IMR-90 (cell line): ENCODE data around the gene STING1. TPM values are rescaled to one million over a fixed set of nuclear protein-coding genes. Genes with fewer than 3 reads are reported as not detected.

Source experiments
- ATAC-seq: fragments of 200-7000 bp; cut with Tn5 transposase; 2 replicates; pipeline ENCODE4 v1.9.1; 2020; ENCODE audit warnings: low read depth, mild to moderate bottlenecking, moderate library complexity
- BruUV-seq: library from RNA; stranded (reverse); fragments of 400-500 nt; replicated peaks from 2 replicates; lab custom pipeline; 2021; lab: Mats Ljungman, UMichigan
- CTCF ChIA-PET: fragments of 300-600 bp; formaldehyde crosslinking; extraction: SDS; loops from one replicate; lab custom pipeline; 2021; ENCODE audit warnings: antibody characterized with exemption; lab: Yijun Ruan, JAX
- POLR2A ChIA-PET: fragments of 300-600 bp; sonication (Branson Sonifier 250); formaldehyde crosslinking; loops from one replicate; lab custom pipeline; 2022; ENCODE audit warnings: antibody characterized with exemption; ENCODE audit not compliant: unreplicated experiment; lab: Charles Lee
- DNase-seq: peaks from one replicate; pipeline ENCODE4 v3.0.0; 2013
- H2AFZ ChIP-seq: replicated peaks from 2 replicates; pipeline ENCODE3; 2013; ENCODE audit warnings: low read length, mild to moderate bottlenecking; ENCODE audit not compliant: poor library complexity
- H2AK5ac ChIP-seq: 2 replicates; pipeline ENCODE4 v1.6.1; 2013; ENCODE audit warnings: low read depth, low read length, inconsistent platforms
- H2AK9ac ChIP-seq: replicated peaks from 2 replicates; pipeline ENCODE3; 2013; ENCODE audit warnings: mild to moderate bottlenecking, low read depth, low read length, moderate library complexity; ENCODE audit not compliant: poor library complexity
- H2BK120ac ChIP-seq: 2 replicates; pipeline ENCODE4 v1.6.1; 2013; ENCODE audit warnings: low read depth, low read length, inconsistent platforms
- H2BK15ac ChIP-seq: 3 replicates; pipeline ENCODE4 v1.6.1; 2013; ENCODE audit warnings: low read depth, low read length, inconsistent platforms
- H2BK20ac ChIP-seq: 2 replicates; pipeline ENCODE4 v1.6.1; 2013; ENCODE audit warnings: low read depth, mild to moderate bottlenecking, inconsistent platforms, low read length, moderate library complexity
- H2BK5ac ChIP-seq: 2 replicates; pipeline ENCODE4 v1.6.1; 2013; ENCODE audit warnings: mild to moderate bottlenecking, low read depth, low read length, inconsistent platforms; ENCODE audit not compliant: poor library complexity, severe bottlenecking
- H3K14ac ChIP-seq: replicated peaks from 2 replicates; pipeline ENCODE4 v1.6.1; 2013; ENCODE audit warnings: low read depth, low read length, inconsistent platforms
- H3K18ac ChIP-seq: 2 replicates; pipeline ENCODE4 v1.6.1; 2013; ENCODE audit warnings: low read depth, low read length, control low read depth
- H3K23ac ChIP-seq: 2 replicates; pipeline ENCODE4 v1.6.1; 2013; ENCODE audit warnings: low read depth, low read length, inconsistent platforms
- H3K27ac ChIP-seq: 2 replicates; pipeline ENCODE4 v1.5.1; 2013; ENCODE audit warnings: mild to moderate bottlenecking, control low read depth, low read length; ENCODE audit not compliant: insufficient read depth
- H3K27me3 ChIP-seq: 2 replicates; pipeline ENCODE4 v1.6.1; 2013; ENCODE audit warnings: low read length; ENCODE audit not compliant: control insufficient read depth, insufficient read depth
- H3K36me3 ChIP-seq: 2 replicates; pipeline ENCODE4 v1.6.1; 2013; ENCODE audit warnings: low read length, mixed read lengths; ENCODE audit not compliant: control insufficient read depth, insufficient read depth
- H3K4ac ChIP-seq: 2 replicates; pipeline ENCODE4 v1.6.1; 2013; ENCODE audit warnings: low read depth, low read length, inconsistent platforms
- H3K4me1 ChIP-seq: 2 replicates; pipeline ENCODE4 v1.6.1; 2013; ENCODE audit warnings: low read length, mixed read lengths; ENCODE audit not compliant: control insufficient read depth, insufficient read depth
- H3K4me2 ChIP-seq: 2 replicates; pipeline ENCODE4 v1.6.1; 2013; ENCODE audit warnings: low read depth, mild to moderate bottlenecking, control low read depth, low read length, moderate library complexity
- H3K4me3 ChIP-seq: 2 replicates; pipeline ENCODE4 v1.5.1; 2013; ENCODE audit warnings: low read depth, mild to moderate bottlenecking, control low read depth, low read length, moderate library complexity; ENCODE audit not compliant: insufficient read depth
- H3K56ac ChIP-seq: 2 replicates; pipeline ENCODE4 v1.6.1; 2013; ENCODE audit warnings: low read length, inconsistent platforms; ENCODE audit not compliant: insufficient read depth; ENCODE audit errors: extremely low read depth
- H3K79me1 ChIP-seq, 2 experiments: 2 replicates each; pipeline ENCODE4 v1.6.1; 2013; ENCODE audit warnings: low read length in 2 of 2, inconsistent platforms in 1 of 2, low read depth in 1 of 2
- H3K9ac ChIP-seq: 2 replicates; pipeline ENCODE4 v1.6.1; 2013; ENCODE audit warnings: low read depth, low read length, control low read depth
- H3K9me1 ChIP-seq: 2 replicates; pipeline ENCODE4 v1.6.1; 2013; ENCODE audit warnings: low read length, inconsistent platforms; ENCODE audit not compliant: insufficient read depth
- H3K9me3 ChIP-seq: 2 replicates; pipeline ENCODE4 v1.6.1; 2013; ENCODE audit warnings: low read length; ENCODE audit not compliant: control insufficient read depth, insufficient read depth
- H4K20me1 ChIP-seq: 2 replicates; pipeline ENCODE4 v1.6.1; 2013; ENCODE audit warnings: low read length, inconsistent platforms; ENCODE audit not compliant: insufficient read depth
- H4K5ac ChIP-seq: 2 replicates; pipeline ENCODE4 v1.6.1; 2013; ENCODE audit warnings: mild to moderate bottlenecking, low read depth, low read length, control low read depth
- H4K8ac ChIP-seq, 2 experiments: 2 replicates each; pipeline ENCODE4 v1.6.1; 2013; ENCODE audit warnings: low read depth in 2 of 2, low read length in 2 of 2, control low read depth in 1 of 2, inconsistent platforms in 1 of 2
- H4K91ac ChIP-seq: 2 replicates; pipeline ENCODE4 v1.6.1; 2013; ENCODE audit warnings: low read depth, low read length, inconsistent platforms; ENCODE audit not compliant: insufficient read depth
- CEBPB ChIP-seq: IDR thresholded peaks from 2 replicates; pipeline ENCODE4 v1.6.1; 2012; ENCODE audit warnings: low read depth, low read length, improper control_type of control experiment
- USF2 ChIP-seq: fragments of 150-350 bp; IDR thresholded peaks from 2 replicates; pipeline ENCODE4 v1.6.1; 2017; ENCODE audit warnings: mild to moderate bottlenecking, antibody characterized with exemption, low read length, low read depth
- WGBS, 2 experiments: methylation state at CpG; one replicate each; pipeline versions ENCODE4 v1.1.5 to v1.1.7; 2013; ENCODE audit warnings: missing lambda C conversion rate in 2 of 2; ENCODE audit not compliant: insufficient read length in 1 of 2; ENCODE audit errors: extremely low coverage in 2 of 2; 5-methylcytosine and 5-hydroxymethylcytosine counted together
- dilution Hi-C: fragments of 300-500 bp; cut with HindIII; formaldehyde crosslinking; loops from one replicate; pipeline ENCODE4 v1.14.3; 2018; ENCODE audit warnings: low sequenced_read_pairs; ENCODE audit not compliant: unreplicated experiment
- in situ Hi-C: fragments of 300-500 bp; cut with MboI; formaldehyde crosslinking; loops from 3 replicates; pipeline ENCODE4 v1.14.3; 2019; ENCODE audit warnings: low sequenced_read_pairs, inconsistent platforms, mixed read lengths
- intact Hi-C: fragments of 100-400 bp; cut with micrococcal nuclease; formaldehyde crosslinking; loops from 2 replicates; pipeline ENCODE4 v1.10.0; 2022
- polyA plus RNA-seq, 3 experiments: library from polyadenylated mRNA; depleted of rRNA; stranded (reverse); fragments of >200 nt; gene quantifications; 2 replicates each; pipeline ENCODE4 v1.2.3, GENCODE V29; 2012; ENCODE audit warnings: low replicate concordance in 1 of 3
- total RNA-seq: library from RNA; depleted of rRNA; stranded (reverse); fragments of >200 nt; gene quantifications from 2 replicates; pipeline ENCODE4 v1.2.3, GENCODE V29; 2012

STING1 gene
- total and polyA plus RNA-seq, 2 of the 4 experiments (the other 2 are of a cell fraction), result 18.6 to 63.5 TPM

- Histone ChIP-seq H3K56ac (no peak overlapping the region), H3K36me3 (no peaks in the 10 kb centered on the region), H3K9me1 (peaks cover 29% of the 10 kb centered on the region), H3K4me1 (peaks cover 23% of the 10 kb centered on the region), H3K4me3 (no peak overlapping the region), H4K5ac (peak overlapping the region; percentile 75; the same call in 1 of the 2 replicates), H4K8ac (peak overlapping the region in 1 of 2 experiments; percentile 89; a peak in 3 of 4 replicates), H3K18ac (peak overlapping the region; percentile 61; the same call in 1 of the 2 replicates), H3K4ac (peak overlapping the region; percentile 90), H4K91ac (peak overlapping the region; percentile 68; the same call in 1 of the 2 replicates), H2BK20ac (peak overlapping the region; percentile 84), H3K14ac (peak overlapping the region; percentile 91), H2AK9ac (peak overlapping the region; percentile 83), H2BK120ac (peak overlapping the region; percentile 82), H3K4me2 (no peak overlapping the region), H3K27me3 (no peaks in the 10 kb centered on the region), H2BK5ac (peak overlapping the region; percentile 78), H4K20me1 (no peaks in the 10 kb centered on the region), H3K9ac (no peak overlapping the region), H2BK15ac (peak overlapping the region; percentile 50; the same call in 1 of the 3 replicates), H3K9me3 (no peaks in the 10 kb centered on the region), H2AK5ac (peak overlapping the region; percentile 83), H2AFZ (peak overlapping the region; percentile 89), H3K79me1 (no peaks in the 10 kb centered on the region; a peak in 1 of 4 replicates), H3K27ac (no peak overlapping the region), H3K23ac (peak overlapping the region; percentile 29; the same call in 1 of the 2 replicates)
- POLR2A ChIA-PET, result no interaction called here
- in situ Hi-C loops (no loop called here), intact Hi-C loops (no loop called here), dilution Hi-C loops (no loop called here)
- peak; percentile 88 for DNase-seq
- peak; percentile 45; the same call in 1 of the 2 replicates for TF ChIP-seq CEBPB
- no peak for TF ChIP-seq USF2
- whole genome bisulfite sequencing, 2 experiments, result no CpG with 5 or more reads among the region's 8 CpGs
- ATAC-seq, result peak; percentile 61
- no TSS peak for BruUV-seq
- CTCF ChIA-PET, result interaction anchor here (0.6 kb wide), 1 partner anchor 88 kb away, joined by 4 read pairs; no protein-coding TSS in a partner anchor
Observed at GRCh38 chr5:139458580-139459407, 23.8 kb downstream of the STING1 start.
